NOMO-1 treated with DMSO at 0.1 percent for 48 hours (cell line): ENCODE measurements around the gene MARCHF3.
"Not testable (repeated sequence)": the region's sequence is repeated elsewhere in the genome, so short reads cannot be mapped to it uniquely, and the experiment has no call there.

Experiments used
- DNase-seq: peaks from one replicate; lab custom pipeline; 2025; ENCODE audit not compliant: unreplicated experiment; lab: John Stamatoyannopoulos, UW

The MARCHF3 gene

DNA sequence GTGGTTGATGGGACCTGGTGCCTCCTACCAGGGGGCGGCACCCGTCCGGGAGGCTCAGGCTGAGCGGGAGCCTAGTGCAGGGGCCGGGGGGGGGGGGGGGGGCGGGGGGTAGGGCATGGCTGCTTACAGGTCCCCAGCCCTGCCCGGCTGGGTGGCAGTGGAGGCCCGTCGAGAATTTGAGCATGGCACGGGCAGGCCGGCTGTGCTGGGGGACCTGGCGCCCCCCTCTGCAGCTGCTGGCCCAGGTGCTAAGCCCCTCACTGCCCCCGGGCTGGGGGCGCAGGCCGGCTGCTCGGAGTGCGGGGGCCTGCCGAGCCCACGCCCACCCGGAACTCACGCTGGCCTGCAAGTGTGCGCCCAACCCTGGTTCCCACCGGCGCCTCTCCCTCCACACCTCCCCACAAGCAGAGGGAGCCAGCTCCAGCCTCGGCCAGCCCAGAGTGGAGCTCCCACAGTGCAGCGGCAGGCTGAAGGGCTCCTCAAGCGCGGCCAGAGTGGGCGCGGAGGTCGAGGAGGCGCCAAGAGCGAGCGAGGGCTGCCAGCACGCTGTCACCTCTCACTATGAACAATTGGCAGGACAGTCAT lies 175.7 kb downstream of the MARCHF3 start:
- DNase-seq = no peak

GRCh38 chr5:126853541-126854307 lies 176.6 kb downstream of the MARCHF3 start:
- not testable (repeated sequence) for DNase-seq

- DNase-seq = no peak
Observed at GRCh38 chr5:126852841-126853271, 177.5 kb downstream of the MARCHF3 start.

GRCh38 chr5:126852091-126852571 lies 178.2 kb downstream of the MARCHF3 start:
- DNase-seq = no peak

GRCh38 chr5:126851501-126852011 lies 178.8 kb downstream of the MARCHF3 start:
- DNase-seq = no peak

DNA sequence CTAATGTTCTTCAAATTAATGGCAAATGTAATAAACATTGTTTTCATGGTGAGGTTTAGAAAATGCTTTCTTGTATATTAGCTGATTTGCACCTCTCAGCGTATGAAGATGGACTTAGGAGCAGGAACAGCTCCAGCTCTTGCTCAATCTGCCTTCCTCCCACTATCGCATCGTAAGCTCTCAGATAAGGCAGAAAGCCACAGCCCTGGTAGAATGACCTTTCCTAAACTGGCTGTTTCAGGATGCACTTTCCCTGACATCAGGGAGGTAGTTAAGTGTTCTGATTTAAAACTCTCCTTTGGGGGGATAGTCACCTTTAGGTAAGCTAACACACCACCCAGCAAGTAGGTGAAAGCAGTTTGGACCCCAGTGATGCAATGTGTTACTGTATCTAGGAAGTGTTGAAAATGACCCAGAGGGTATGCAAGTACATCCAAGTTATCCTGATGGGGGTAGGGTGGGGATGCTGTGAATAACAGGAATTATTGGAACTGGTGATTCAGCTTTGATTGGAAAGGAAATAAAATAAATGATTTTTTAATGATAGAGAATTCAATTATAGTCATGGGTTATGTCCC lies 181.2 kb downstream of the MARCHF3 start:
- DNase-seq = no peak

DNA sequence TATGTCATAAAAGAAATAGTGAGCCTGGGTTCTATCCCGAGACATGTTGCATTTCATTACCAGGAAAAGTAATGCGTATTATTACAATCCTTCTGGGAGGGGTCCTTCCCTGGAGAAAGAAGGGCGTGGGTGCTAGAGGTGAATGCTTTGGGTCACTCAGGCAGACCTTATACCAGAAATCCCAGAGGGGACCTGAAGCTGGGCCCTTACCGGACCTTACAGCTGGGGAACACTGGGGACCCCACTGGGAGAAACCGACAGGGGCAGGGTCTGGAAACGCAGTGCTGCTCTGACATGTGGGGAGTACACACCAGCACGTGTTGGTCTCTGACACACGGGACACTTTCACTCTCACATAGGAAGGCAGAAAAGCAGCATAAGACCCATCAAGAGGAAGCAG lies 182.1 kb downstream of the MARCHF3 start:
- DNase-seq = no peak

- DNase-seq = no peak
Observed at GRCh38 chr5:126847826-126848251, 182.5 kb downstream of the MARCHF3 start.

GRCh38 chr5:126847456-126847820 lies 182.9 kb downstream of the MARCHF3 start:
- DNase-seq = no peak

DNA sequence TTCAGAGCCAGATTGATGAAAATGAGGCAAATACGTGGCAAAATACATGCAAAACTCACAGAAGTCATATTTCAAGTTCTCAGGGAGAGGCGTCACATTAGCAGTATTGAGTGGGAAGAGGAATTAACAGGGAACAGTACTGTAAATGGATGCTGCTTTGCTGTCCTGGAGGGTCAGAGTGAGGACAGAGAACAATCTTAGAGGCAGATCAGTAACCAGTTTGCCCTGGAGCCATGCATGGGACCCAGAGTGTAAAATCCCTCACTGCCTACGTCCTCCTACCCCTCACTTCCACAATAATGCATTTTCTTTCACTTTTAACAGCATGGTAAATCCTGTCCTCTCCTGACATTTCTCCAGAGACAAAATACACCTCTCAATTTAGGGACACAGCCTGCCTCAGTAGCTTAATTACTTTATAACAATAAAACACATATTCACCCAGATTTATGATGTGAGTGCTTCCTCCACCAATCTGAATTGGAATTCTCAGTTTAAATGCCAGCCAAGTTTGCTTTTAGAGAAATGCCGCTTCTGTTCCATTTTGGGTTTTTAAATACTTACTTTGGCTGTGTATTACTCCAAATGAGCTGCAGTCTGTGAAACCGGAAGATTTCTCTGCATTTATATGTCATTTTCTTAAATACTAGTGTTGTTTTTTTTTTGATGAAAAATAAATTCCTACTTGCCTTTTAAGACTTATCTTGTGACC lies 183.5 kb downstream of the MARCHF3 start:
- no peak for DNase-seq

- no peak for DNase-seq
Observed at GRCh38 chr5:126846344-126846743, 184.0 kb downstream of the MARCHF3 start.

DNA sequence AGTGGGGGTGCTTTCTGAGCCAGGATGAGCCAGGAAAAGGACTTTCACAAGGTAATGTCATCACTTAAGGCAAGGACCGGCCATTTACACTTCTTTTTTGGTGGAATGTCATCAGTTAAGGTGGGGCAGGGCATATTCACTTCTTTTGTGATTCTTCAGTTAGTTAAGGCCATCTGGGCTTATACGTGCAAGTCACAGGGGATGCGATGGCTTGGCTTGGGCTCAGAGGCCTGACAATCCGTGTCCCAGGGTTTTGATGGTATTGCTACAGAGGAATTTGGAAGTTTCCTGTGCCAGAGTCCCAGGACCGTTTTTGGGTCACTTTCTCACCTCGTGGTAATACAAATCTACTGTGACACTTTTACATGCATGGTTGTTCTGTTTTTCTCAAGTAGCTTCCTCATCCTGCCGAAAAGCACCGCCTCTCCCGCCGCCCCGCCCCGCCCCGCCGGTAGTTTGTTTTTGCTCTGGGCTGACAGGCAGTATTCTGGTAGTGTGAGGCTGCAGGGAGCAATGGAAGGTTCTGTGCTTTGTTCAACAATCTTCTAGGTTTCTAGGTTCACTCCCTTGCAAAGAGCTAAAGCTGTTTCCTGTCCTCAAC lies 184.8 kb downstream of the MARCHF3 start:
- peak; percentile 81 for DNase-seq

DNA sequence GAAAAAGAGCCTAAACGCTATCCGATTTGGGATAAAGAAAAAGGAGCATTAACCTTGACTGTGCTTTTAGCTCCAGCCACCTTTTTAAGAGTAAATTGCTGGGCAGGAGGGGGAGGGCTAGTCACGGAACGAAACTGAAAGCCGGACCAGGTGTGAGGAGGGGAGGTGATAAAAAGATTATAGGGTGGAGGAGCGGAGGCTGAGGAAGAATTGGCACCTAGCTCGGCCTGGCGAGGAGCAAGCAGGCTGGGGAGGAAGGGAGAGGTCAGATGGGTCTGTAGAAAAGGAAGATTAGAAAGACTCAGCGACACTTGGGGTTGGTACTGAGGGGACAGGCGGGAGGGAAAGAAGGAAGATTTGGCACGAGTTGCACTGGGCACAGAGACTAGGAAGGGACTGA lies 187.0 kb downstream of the MARCHF3 start:
- DNase-seq = not testable (repeated sequence)

DNA sequence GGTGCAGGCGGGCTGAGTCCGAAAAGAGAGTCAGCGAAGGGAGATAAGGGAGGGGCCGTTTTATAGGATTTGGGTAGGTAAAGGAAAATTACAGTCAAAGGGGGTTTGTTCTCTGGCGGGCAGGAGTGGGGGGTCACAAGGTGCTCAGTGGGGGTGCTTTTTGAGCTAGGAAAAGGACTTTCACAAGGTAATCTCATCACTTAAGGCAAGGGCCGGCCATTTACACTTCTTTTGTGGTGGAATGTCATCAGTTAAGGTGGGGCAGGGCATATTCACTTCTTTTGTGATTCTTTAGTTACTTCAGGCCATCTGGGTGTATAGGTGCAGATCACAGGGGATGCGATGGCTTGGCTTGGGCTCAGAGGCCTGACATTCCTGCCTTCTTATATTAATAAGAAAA lies 191.0 kb downstream of the MARCHF3 start:
- DNase-seq = not testable (repeated sequence)

- no peak for DNase-seq
Observed at GRCh38 chr5:126837906-126838539, 192.3 kb downstream of the MARCHF3 start.

- DNase-seq = no peak
Observed at GRCh38 chr5:126837242-126837641, 193.1 kb downstream of the MARCHF3 start.

- no peak for DNase-seq
Observed at GRCh38 chr5:126836778-126837177, 193.6 kb downstream of the MARCHF3 start.

DNA sequence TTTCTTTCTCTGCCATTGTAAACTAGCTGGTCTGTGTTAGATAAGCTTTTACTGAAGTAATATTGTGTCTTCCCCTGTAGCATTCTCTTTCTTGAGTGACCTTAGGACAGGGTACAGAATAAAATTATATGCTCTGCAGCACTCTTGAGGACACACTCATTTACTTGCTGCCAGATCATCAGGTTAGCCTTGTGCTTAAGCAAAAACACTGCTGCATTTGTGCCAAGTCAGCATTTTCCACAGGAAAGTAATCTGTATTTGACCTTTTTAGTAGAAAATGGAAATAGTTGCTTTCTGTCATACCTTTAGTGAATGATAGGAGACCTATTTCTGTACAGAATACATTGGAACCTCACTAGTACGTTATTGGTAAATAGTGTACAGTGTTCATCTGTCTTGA lies 199.2 kb downstream of the MARCHF3 start:
- no peak for DNase-seq

DNA sequence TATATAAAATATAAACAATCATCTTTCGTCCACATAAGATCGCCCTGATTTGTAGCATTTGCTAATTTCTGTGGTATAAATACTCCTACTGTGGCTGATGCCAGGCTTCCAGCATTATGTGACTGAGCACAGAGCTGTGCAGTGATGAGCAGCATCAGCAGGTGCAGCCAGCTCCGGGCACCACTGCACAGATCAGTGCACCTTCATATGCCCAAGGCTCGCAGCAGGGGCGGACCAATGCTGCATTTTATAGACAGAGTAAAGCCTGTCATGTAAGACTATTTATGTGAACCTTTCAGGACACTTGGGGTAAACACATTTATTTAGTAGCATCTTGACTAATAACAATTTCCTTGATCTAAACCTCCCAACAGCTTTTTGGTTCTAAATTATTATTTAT lies 200.3 kb downstream of the MARCHF3 start:
- no peak for DNase-seq

- DNase-seq = no peak
Observed at GRCh38 chr5:126829098-126829497, 201.3 kb downstream of the MARCHF3 start.
